HG02623 (cell line): ENCODE measurements around the gene MSANTD1.

ENCODE experiments used
- ATAC-seq: cut with Tn5 transposase; IDR thresholded peaks from one replicate; pipeline ENCODE4 v1.9.1; 2021; ENCODE audit warnings: moderate library complexity; ENCODE audit not compliant: unreplicated experiment

Gene MSANTD1

DNA sequence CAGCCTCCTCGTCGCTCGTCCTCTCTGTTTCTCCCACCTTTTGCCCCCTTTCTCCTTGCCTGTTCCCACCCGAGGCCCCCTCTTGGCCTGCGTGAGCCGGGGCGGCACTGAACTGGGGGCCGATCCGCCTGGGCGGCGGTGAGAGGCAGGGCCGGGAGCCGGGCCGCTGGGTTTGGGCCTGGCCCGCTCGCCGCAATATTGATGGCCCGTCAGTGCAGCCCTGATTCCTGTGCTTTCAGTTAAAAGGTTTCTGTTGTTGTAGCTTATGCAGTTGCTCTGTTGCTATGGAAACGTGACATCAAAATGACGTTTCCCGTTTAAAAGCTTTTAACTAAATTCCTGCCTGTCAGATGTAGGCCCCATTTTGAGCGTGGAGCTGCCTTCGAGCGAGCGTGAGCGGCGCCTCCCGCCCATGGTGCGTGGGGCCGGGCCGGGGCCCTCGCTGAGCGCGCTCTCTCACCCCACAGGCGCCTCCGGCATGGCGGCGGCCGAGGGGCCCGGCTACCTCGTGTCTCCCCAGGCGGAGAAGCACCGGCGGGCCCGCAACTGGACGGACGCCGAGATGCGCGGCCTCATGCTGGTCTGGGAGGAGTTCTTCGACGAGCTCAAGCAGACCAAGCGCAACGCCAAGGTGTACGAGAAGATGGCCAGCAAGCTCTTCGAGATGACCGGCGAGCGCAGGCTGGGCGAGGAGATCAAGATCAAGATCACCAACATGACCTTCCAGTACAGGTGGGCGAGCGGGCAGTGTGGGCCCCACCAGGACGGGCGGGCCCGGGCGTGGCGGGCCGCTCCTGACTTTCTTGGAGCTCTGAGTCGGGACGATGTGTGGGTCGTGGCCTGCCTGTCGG lies at the start of gene MSANTD1:
Gene MSANTD1, plus strand, starts transcription at position 349 of the 851 bp plus-strand sequence. Its CDS starts 64 bp downstream, at position 413.
- ATAC-seq = no peak

DNA sequence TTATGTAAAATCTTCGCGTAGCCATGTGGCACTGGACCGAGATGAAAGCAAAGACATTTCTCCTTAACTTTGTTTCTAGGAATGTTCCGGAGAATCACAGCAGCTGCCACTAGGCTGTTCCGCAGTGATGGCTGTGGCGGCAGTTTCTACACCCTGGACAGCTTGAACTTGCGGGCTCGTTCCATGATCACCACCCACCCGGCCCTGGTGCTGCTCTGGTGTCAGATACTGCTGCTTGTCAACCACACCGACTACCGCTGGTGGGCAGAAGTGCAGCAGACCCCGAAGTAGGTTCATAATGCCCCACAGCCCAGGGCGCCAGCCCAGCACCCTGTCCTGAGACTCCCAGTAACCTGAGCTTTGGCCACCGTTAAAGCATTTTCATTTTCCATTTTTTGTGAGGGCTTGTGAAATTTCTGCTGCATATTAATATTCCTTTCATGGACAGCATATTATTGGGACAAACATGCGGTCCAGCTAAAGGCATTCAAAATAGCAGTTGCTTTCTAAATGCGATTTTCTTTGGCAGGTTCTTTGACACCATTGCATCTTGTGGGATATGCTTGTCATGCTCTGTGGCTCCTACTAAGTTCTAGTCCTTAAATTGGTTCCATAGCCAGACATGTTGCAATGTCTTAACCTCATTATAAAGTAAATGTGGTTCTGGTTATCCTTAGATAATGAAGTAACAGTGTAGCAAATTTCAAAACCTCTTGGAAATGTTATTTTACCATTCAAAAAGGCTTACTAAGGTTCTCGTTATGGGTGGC lies 49.1 kb upstream of the MSANTD1 start:
- ATAC-seq = no peak

DNA sequence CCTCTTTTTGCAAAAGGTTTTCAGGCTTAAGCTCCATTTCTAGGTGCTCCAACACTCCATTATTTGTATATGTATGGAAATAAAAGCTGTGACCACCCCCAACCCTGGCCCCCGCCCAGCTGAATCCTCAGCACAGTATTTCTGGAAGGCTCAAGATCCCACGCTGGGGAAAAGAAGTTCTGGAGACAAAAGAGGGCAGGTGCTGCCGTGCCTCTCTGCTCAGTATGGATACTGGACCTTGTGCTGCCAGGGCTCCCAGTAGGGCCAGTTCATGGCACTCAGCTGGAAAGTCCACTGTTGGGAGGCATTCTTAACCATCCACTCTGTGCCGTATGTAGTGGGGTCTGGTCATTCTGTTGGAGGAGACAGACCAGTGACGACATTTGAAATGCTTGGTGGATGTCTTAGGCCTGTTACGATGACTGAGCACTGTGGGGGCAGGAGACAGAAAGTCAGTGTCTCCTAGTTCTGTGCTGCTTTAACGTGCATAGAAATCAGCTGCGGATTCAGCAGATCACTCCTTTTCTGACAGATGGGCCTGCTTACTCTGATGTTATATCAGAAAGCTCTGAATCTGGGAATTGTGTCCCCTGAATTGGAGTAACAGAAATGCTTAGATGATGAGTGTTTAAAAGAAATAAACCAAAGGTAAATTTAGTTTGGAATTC lies 48.4 kb upstream of the MSANTD1 start:
- ATAC-seq = no peak

DNA sequence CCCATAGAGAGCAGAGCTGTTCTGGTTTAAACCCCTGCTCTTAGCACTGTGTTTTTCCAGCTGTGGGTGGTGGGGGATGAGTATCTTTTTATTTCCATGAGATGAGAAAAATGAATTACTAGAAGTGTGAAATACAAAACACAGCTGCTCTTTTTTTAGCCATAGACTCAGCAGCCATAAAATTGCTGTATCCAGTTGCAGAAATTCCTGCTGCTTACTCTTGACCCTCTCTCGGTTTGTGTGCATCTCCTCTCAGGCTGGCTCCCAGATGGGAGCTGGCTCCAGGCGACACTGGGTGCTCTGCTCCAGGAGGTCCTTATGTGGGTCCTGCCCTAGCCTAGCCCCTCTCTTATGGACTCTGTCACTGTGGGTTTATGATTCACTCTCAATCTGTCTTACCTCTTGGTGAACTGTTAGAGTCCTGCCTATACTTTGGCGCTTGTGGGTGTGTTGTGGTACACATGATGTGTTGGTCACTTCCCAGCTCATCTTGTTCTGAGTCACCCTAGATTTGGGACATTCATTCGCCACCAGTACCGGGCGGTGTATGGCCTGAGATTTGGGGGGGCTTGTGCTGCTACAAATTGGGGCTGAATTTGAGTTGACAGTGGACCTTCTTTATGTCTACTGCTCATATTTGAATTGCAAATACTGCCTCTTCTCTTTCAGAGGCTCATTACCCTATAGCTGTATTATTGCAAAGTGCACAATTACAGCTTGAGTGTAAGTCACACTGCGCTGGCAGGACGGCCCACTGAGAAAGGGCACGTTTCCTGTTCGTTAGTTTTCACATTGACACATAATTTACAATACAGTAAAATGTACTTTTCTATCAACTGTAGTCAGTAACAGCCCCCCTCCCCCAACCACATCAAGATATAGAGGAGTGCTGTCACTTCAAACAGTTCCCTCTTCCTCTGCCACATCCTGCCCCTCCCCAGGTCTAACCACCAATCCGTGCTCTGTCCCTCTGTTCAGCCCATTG lies 46.9 kb upstream of the MSANTD1 start:
- no peak for ATAC-seq

DNA sequence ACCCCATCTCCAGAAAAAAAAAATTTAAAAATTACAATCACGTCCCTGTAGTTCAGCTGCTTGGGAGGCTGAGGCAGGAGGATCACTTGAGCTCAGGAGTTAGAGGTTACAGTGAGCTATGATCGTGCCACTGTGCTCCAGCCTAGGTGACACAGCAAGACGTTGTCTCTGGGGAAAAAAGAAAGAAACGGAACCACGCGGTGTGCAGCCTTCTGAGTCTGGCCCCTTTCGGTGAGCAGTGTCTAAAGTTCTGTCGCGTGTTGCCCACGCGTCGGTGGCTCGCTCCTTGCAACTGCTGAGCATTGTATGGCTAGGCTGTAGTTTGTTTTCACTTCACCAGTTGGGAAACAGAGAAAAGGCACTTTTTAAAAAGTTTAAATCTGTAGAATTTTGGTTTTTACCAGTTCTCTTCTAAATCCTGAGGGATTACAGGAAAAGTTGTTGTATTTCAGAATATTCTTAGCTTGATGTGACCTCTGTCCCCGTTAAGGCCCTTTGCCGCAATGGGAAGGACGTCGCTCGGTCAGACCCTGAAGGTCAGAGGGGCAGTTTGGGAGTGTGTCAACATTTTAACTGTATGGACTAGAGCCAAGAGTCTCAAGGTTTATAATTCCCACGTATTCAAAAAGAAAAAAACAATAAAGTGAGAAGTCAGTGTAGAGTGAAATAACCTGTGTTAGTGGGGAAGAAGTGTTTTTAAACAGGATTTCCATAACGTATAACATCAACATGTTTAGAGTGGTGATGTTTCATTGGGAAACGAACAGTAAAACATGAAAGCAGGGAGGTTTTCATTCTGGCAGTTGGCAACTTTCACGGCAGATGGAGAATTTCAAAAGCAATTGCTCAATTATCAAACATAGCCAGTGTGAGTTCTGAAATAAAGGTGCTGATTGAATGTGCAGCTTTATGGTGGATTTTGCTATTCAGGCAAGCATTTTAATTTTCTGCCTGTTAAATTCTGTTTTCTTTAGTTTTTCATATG lies 45.8 kb upstream of the MSANTD1 start:
- no peak for ATAC-seq

DNA sequence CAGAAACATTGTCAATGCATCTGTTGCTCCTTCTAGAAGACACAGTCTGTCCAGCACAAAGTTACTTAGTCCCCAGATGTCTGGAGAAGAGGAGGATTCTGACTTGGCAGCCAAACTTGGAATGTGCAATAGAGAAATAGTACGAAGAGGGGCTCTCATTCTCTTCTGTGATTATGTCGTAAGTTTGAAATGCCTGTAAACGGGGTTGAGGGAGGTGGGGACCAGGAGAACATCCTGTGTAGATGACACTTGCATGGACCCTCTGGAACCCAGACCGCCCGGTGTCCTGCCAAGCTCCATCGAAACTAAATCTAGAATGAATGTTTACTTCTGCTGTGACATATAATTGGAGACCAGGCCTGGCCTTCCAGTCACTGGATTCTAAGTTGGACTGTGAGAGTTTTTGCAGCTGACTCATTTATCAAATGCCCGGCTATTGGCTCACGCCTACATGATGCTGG lies 45.0 kb upstream of the MSANTD1 start:
- ATAC-seq = no peak

DNA sequence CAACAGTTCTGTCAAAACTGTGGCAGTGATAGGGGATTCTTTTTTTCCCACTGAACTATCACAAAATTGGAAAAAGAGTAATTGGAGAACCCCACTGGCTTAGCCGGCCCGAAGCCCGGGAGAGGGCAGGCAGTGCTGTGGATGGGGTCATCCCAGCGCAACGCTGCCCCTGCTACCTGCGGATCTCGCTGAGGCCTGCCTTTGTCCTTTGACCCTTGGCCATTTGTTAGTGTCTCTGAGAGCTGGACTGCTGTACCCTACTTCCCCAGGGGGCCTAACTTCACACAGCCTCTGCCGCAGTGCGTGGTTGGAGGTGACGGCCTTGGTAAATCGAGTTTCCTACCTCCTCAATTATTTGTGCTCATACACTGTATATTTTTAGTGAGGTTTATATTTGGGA lies 43.0 kb upstream of the MSANTD1 start:
- ATAC-seq = no peak

DNA sequence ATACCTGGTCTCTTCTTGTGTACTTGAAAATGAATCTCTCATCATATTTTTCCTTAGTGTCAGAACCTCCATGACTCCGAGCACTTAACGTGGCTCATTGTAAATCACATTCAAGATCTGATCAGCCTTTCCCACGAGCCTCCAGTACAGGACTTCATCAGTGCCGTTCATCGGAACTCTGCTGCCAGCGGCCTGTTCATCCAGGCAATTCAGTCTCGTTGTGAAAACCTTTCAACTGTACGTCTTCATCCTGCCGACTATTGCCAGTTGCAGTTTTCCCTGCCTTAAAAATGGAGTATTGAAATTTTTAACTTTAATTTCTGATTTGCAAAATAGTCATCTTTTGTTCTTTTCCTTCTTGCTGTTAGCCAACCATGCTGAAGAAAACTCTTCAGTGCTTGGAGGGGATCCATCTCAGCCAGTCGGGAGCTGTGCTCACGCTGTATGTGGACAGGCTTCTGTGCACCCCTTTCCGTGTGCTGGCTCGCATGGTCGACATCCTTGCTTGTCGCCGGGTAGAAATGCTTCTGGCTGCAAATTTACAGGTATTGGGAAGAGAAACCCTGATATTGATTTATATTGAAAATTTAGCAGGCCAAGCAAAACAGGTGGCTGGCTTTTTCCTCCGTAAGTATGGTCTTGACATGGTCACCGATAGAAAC lies 42.4 kb upstream of the MSANTD1 start:
- no peak for ATAC-seq

DNA sequence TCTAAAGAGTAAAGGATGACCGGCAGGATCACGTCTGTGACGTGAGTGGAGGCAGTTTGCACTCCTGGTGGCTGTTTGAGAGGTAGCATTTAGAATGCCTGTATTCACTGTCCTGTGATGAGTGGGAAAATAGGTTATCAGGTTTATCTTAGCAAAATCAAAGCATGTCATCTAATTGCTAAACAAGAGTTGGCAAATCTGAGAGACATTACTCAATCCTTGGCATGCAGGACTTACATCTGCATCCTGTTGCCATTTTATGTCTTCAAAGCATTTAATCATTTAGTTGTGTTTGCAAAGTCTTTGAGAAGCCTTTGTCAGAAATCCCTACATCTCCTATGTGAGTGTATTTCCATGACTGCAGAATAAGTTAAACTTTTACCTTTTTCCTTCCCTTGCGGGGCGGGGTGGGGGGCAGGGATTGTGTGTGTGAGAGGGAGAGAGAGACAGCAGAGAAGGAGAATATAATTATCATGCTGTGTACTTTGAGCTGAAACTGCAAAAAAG lies 41.4 kb upstream of the MSANTD1 start:
- no peak for ATAC-seq

DNA sequence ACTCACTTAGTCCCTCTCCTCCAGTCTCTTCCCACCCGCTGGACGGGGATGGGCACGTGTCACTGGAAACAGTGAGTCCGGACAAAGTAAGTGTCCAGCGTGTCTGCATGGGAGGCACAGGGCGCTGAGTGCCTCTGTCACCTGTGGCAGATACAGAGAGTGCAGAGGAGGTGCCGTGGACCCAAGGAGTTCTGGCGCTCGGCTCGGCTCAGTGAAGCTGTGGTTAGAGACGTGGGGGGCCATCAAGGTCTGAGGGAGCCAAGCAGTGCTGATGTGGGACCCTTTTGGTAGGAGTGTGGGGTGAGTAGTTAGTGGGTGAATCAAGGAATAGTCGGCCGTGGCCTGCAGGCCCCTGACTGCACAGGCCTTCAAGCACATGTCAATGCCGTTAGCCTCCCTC lies 40.1 kb upstream of the MSANTD1 start:
- no peak for ATAC-seq

DNA sequence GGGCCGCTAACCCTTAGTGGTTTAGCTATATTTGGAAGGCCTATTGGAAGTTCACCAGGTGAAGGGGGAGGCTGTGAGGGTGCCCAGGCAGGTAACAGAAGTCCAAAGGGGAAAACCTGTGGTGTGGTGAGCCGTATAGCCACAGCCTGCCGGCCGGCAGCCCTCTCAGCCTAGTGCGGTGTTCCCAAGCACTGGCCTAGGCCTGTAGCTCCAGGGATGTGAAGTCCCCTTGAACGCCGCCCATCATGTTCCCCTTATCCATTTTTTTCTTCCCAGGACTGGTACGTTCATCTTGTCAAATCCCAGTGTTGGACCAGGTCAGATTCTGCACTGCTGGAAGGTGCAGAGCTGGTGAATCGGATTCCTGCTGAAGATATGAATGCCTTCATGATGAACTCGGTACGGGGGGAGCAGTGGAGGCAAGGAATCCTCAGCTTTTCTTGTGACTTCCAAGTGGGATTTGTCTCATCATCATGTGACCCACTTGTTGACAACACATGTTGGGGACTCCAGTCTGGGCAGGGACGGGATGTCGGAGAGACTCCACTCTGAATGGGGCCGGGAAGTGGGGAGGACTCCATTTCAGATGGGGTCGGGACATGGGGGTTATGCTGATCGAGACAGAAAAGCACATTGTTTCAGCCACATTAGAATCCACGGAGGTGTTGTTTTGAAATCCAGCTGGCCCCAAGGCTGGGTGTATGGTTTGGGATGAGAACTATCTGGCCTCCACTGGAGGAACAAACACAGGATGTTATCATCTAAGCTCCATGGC lies 39.2 kb upstream of the MSANTD1 start:
- ATAC-seq = no peak

DNA sequence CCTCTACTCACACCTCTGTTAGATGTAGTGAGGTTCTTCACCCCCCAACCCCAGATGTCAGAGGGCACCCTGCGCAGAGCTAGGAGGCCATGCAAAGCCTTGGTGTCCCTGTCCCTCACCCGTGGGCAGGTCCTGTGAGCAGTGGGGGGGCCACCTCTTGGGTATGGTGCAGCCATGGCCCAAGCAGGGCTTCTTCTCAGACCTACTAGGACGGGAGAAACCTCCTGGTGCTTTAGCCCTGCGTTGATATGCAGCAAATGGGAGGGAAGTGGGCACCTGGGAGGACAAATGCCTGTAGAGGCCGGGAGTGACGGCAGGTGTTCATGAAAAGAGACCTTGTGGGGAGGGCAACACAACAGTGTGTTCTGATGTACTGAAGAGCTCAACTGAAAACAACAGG lies 38.5 kb upstream of the MSANTD1 start:
- ATAC-seq = no peak

DNA sequence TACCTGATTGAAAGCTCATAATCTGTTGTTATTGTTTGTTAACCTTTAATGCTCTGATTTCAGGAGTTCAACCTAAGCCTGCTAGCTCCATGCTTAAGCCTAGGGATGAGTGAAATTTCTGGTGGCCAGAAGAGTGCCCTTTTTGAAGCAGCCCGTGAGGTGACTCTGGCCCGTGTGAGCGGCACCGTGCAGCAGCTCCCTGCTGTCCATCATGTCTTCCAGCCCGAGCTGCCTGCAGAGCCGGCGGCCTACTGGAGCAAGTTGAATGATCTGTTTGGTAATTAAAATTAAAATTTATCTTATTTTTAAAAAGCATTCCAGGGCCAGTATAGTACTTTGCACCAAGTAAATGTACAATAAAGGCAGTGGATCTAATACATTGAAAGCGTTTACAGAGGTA lies 37.1 kb upstream of the MSANTD1 start:
- no peak for ATAC-seq

DNA sequence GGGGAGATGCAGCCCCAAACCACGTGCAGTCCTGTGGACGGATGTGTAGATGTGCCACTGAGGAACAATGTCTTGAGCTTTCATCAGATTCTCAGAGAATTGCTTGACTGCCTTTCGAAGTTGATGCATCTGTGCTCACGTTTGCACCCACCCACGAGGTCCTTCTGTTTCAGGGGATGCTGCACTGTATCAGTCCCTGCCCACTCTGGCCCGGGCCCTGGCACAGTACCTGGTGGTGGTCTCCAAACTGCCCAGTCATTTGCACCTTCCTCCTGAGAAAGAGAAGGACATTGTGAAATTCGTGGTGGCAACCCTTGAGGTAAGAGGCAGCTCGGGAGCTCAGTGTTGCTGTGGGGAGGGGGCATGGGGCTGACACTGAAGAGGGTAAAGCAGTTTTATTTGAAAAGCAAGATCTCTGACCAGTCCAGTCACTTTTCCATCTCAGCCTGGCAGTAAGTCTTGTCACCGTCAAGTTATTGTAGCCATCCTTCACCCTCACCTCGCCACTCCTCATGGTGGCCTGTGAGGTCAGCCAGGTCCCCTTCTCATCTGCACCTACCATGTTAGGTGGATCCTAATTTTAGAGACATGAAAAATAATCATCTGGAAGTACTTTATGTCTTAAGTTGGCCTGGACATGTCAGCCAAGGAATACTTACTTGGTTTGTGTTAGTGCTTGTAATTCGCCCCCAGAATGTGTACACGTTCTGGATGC lies 36.4 kb upstream of the MSANTD1 start:
- no peak for ATAC-seq

DNA sequence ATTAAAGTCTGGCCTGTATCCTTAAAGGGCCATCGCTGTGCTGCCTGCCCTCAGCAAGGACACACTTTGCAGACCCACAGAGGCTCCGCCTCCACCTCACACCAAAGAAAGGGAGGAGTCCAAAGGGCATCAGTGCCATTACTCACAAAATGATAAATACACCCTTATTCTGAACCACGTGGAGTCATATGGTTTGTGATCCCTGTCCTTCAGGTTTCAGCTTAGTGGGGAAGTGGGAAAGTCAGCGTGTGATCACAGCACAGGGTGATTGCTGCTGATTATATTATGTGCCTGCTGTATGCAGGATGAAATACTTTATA lies 35.9 kb upstream of the MSANTD1 start:
- no peak for ATAC-seq

DNA sequence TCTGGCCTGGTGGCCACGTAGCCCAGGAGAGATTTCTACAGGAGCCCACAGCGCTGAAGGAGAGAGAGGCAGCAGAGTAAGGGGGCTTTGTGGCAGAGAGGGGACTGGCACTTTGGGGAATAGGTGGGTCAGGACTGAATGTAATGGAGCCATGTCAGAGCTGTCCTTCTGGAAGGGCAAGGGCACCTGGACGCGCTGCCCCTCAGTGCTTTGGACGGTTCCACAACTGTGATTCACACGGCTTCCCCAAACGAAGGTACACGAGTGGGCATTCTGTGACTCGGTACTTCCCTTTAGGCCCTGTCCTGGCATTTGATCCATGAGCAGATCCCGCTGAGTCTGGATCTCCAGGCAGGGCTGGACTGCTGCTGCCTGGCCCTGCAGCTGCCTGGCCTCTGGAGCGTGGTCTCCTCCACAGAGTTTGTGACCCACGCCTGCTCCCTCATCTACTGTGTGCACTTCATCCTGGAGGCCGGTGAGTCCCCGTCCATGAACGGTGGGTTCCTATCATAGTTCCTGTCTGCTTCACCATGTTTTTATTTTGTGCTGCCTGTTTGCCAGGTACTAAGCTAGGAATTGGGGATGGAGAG lies 35.2 kb upstream of the MSANTD1 start:
- no peak for ATAC-seq

DNA sequence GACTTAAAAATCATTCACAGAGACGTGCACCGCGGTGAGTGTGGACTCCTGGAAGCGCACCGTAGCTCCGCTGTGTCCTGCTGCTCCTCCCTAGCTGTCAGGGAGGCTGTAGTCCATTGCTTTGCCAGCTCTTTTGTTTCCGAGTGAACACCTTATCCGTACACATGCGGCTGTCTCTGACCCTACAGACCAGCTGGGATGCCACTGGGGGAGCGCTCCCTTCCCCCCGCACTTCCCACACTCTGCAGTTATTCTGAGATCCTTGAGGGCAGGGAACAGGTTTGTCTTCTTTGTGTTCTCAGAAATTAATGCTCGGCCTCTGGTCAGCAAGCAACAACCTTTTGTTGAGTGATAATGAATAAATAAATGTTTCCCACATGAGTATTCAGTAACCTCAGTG lies 33.7 kb upstream of the MSANTD1 start:
- no peak for ATAC-seq
